WTC11 (cell line): ENCODE data around the gene KRT80. TPM values are rescaled to one million over a fixed set of nuclear protein-coding genes. Genes with fewer than 3 reads are reported as not detected.

Experiments
- ATAC-seq: fragments of 200-7000 bp; cut with Tn5 transposase; 2 replicates; pipeline ENCODE4 v1.10.0; 2021; ENCODE audit warnings: mild to moderate bottlenecking, moderate library complexity
- CTCF ChIA-PET: fragments of 300-600 bp; sonication (Branson Sonifier 250); formaldehyde crosslinking; loops from one replicate; lab custom pipeline; 2021; ENCODE audit warnings: antibody characterized with exemption; lab: Charles Lee
- POLR2A ChIA-PET: fragments of 350-600 bp; sonication (Branson Sonifier 250); formaldehyde crosslinking; loops from one replicate; lab custom pipeline; 2021; ENCODE audit warnings: antibody characterized with exemption; lab: Charles Lee
- DNase-seq: peaks from one replicate; pipeline ENCODE4 v3.0.0; 2021; ENCODE audit warnings: low spot score
- H3K27ac Mint-ChIP-seq: 2 replicates; pipeline ENCODE4 v1.8.0; 2021; ENCODE audit warnings: mixed read lengths
- H3K27me3 Mint-ChIP-seq: 2 replicates; pipeline ENCODE4 v1.8.0; 2021; ENCODE audit warnings: low read depth, mild to moderate bottlenecking, moderate library complexity, mixed read lengths
- H3K36me3 Mint-ChIP-seq: 2 replicates; pipeline ENCODE4 v1.8.0; 2021; ENCODE audit warnings: mixed read lengths
- H3K4me1 Mint-ChIP-seq: 2 replicates; pipeline ENCODE4 v1.8.0; 2022; ENCODE audit warnings: mixed read lengths
- H3K4me3 Mint-ChIP-seq: 2 replicates; pipeline ENCODE4 v1.8.0; 2021; ENCODE audit warnings: mild to moderate bottlenecking, moderate library complexity, mixed read lengths
- H3K9me3 Mint-ChIP-seq: 2 replicates; pipeline ENCODE4 v1.8.0; 2021; ENCODE audit warnings: mixed read lengths
- CDX4 ChIP-seq: fragments of 250-450 bp; sonication (Bioruptor Pico); IDR thresholded peaks from 2 replicates; pipeline ENCODE4 v1.9.0; 2021; ENCODE audit warnings: moderate library complexity, mild to moderate bottlenecking, inconsistent platforms, borderline replicate concordance
- E2F5 ChIP-seq: sonication (generic); formaldehyde crosslinking; IDR thresholded peaks from 2 replicates; pipeline ENCODE4 v1.8.1; 2022; ENCODE audit warnings: mild to moderate bottlenecking, moderate library complexity, missing genetic modification reagents
- FOXK1 ChIP-seq: sonication (generic); formaldehyde crosslinking; IDR thresholded peaks from 2 replicates; pipeline ENCODE4 v1.8.0; 2022; ENCODE audit warnings: mild to moderate bottlenecking, moderate library complexity, missing genetic modification reagents
- FOXP4 ChIP-seq: sonication (generic); formaldehyde crosslinking; IDR thresholded peaks from 2 replicates; pipeline ENCODE4 v1.8.0; 2022; ENCODE audit warnings: mild to moderate bottlenecking, missing genetic modification reagents
- GTF2I ChIP-seq: fragments of 250-450 bp; sonication (Bioruptor Pico); conservative IDR thresholded peaks from 2 replicates; pipeline ENCODE4 v1.4.0; 2021; ENCODE audit warnings: mild to moderate bottlenecking
- JUN ChIP-seq: sonication (generic); formaldehyde crosslinking; IDR thresholded peaks from 2 replicates; pipeline ENCODE4 v1.8.0; 2023; ENCODE audit warnings: mild to moderate bottlenecking, missing genetic modification reagents
- NR1H2 ChIP-seq: sonication (generic); formaldehyde crosslinking; IDR thresholded peaks from 2 replicates; pipeline ENCODE4 v1.9.0; 2021; ENCODE audit warnings: mild to moderate bottlenecking, moderate library complexity, missing genetic modification reagents
- PRRX2 ChIP-seq: fragments of 250-450 bp; sonication (Bioruptor Pico); IDR thresholded peaks from 2 replicates; pipeline ENCODE4 v1.8.0; 2021; ENCODE audit warnings: mild to moderate bottlenecking
- ZNF423 ChIP-seq: fragments of 250-450 bp; sonication (Bioruptor Pico); IDR thresholded peaks from 2 replicates; pipeline ENCODE4 v2.1.2; 2022; ENCODE audit warnings: mild to moderate bottlenecking, moderate library complexity
- ZNF671 ChIP-seq: fragments of 250-450 bp; sonication (Bioruptor Pico); IDR thresholded peaks from 2 replicates; pipeline ENCODE4 v1.8.0; 2021; ENCODE audit warnings: mild to moderate bottlenecking
- total RNA-seq: library from RNA; stranded (reverse); gene quantifications from 3 replicates; pipeline ENCODE4 v1.2.3, GENCODE V29; 2021
- TF ChIP-seq, protein P1 (sequence below): sonication (generic); formaldehyde crosslinking; IDR thresholded peaks from 2 replicates; pipeline ENCODE4 v1.8.0; 2022; ENCODE audit warnings: mild to moderate bottlenecking, missing genetic modification reagents
- TF ChIP-seq, protein P2 (sequence below): sonication (generic); formaldehyde crosslinking; conservative IDR thresholded peaks from 2 replicates; pipeline ENCODE4 v1.8.1; 2022; ENCODE audit warnings: mild to moderate bottlenecking, missing genetic modification reagents
- TF ChIP-seq, protein P3 (sequence below): sonication (generic); formaldehyde crosslinking; IDR thresholded peaks from 2 replicates; pipeline ENCODE4 v1.8.0; 2022; ENCODE audit warnings: missing genetic modification reagents

The KRT80 gene
- total RNA-seq, 1 experiment from 2014 or later = 0.11 TPM

GRCh38 chr12:52207106-52207505, 15.3 kb upstream of the KRT80 start:
- H3K27ac Mint-ChIP-seq = no peak overlapping the region; the same call in 1 of the 2 replicates
- CTCF ChIA-PET = interaction anchor here (1.2 to 3.4 kb wide), 6 partner anchors 14 to 88 kb away, joined by 3 to 25 read pairs (median 6); no protein-coding TSS in a partner anchor
- POLR2A ChIA-PET = interaction anchor here (0.6 kb wide), 1 partner anchor 31 kb away, joined by 3 read pairs; no protein-coding TSS in a partner anchor

GRCh38 chr12:52206304-52207040, 14.7 kb upstream of the KRT80 start:
- H3K27ac Mint-ChIP-seq = no peak overlapping the region; the same call in 1 of the 2 replicates
- TF ChIP-seq, protein P1, sequence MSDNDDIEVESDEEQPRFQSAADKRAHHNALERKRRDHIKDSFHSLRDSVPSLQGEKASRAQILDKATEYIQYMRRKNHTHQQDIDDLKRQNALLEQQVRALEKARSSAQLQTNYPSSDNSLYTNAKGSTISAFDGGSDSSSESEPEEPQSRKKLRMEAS = no peak
- TF ChIP-seq FOXK1 (CRISPR knock-in tag) = no peak
- TF ChIP-seq, protein P2, sequence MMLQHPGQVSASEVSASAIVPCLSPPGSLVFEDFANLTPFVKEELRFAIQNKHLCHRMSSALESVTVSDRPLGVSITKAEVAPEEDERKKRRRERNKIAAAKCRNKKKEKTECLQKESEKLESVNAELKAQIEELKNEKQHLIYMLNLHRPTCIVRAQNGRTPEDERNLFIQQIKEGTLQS = no peak
- TF ChIP-seq PRRX2 (CRISPR knock-in tag) = no peak
- no peak for TF ChIP-seq FOXP4 (CRISPR knock-in tag)
- TF ChIP-seq NR1H2 = no peak
- TF ChIP-seq, protein P3, sequence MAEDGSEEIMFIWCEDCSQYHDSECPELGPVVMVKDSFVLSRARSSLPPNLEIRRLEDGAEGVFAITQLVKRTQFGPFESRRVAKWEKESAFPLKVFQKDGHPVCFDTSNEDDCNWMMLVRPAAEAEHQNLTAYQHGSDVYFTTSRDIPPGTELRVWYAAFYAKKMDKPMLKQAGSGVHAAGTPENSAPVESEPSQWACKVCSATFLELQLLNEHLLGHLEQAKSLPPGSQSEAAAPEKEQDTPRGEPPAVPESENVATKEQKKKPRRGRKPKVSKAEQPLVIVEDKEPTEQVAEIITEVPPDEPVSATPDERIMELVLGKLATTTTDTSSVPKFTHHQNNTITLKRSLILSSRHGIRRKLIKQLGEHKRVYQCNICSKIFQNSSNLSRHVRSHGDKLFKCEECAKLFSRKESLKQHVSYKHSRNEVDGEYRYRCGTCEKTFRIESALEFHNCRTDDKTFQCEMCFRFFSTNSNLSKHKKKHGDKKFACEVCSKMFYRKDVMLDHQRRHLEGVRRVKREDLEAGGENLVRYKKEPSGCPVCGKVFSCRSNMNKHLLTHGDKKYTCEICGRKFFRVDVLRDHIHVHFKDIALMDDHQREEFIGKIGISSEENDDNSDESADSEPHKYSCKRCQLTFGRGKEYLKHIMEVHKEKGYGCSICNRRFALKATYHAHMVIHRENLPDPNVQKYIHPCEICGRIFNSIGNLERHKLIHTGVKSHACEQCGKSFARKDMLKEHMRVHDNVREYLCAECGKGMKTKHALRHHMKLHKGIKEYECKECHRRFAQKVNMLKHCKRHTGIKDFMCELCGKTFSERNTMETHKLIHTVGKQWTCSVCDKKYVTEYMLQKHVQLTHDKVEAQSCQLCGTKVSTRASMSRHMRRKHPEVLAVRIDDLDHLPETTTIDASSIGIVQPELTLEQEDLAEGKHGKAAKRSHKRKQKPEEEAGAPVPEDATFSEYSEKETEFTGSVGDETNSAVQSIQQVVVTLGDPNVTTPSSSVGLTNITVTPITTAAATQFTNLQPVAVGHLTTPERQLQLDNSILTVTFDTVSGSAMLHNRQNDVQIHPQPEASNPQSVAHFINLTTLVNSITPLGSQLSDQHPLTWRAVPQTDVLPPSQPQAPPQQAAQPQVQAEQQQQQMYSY (CRISPR knock-in tag) = no peak
- no peak for TF ChIP-seq E2F5 (CRISPR knock-in tag)
- no peak for TF ChIP-seq GTF2I
- no peak for TF ChIP-seq JUN (CRISPR knock-in tag)
- TF ChIP-seq CDX4 (CRISPR knock-in tag) = no peak
- TF ChIP-seq ZNF671 (CRISPR knock-in tag) = no peak
- TF ChIP-seq, all 79 proteins: peak for 0
- no peaks in the 10 kb centered on the region for H3K36me3 Mint-ChIP-seq
- POLR2A ChIA-PET = interaction anchor here (0.6 kb wide), 1 partner anchor 918 kb away, joined by 5 read pairs; no protein-coding TSS in a partner anchor
- peaks cover 23% of the 10 kb centered on the region for H3K4me1 Mint-ChIP-seq
- no peaks in the 10 kb centered on the region for H3K27me3 Mint-ChIP-seq
- no peak for DNase-seq
- no peak overlapping the region for H3K4me3 Mint-ChIP-seq
- CTCF ChIA-PET = interaction anchor here (0.6 to 3.4 kb wide), 7 partner anchors 9 to 110 kb away, joined by 3 to 25 read pairs (median 3); no protein-coding TSS in a partner anchor
- no peak for ATAC-seq
- no peaks in the 10 kb centered on the region for H3K9me3 Mint-ChIP-seq

More at GRCh38 chr12:52207106-52207505, 15.3 kb upstream of the KRT80 start:
- no peak for ATAC-seq
- H3K36me3 Mint-ChIP-seq = no peaks in the 10 kb centered on the region
- DNase-seq = no peak
- H3K27me3 Mint-ChIP-seq = no peaks in the 10 kb centered on the region
- H3K9me3 Mint-ChIP-seq = no peaks in the 10 kb centered on the region
- no peak for TF ChIP-seq ZNF423 (CRISPR knock-in tag)
- H3K4me1 Mint-ChIP-seq = peaks cover 20% of the 10 kb centered on the region
- no peak overlapping the region for H3K4me3 Mint-ChIP-seq
